GM12875 (cell line): ENCODE results near the gene RCOR2.
A peak's percentile ranks its signal among the peaks of the same experiment; 100 is the strongest.

Experiments used
- H3K4me3 ChIP-seq: one replicate; pipeline ENCODE4 v1.5.1; 2011; ENCODE audit warnings: low read depth, low read length, control low read depth
- TF ChIP-seq, protein P1 (sequence below): IDR thresholded peaks from 2 replicates; pipeline ENCODE4 v1.5.1; 2011; ENCODE audit warnings: low read depth, mild to moderate bottlenecking, control low read depth, inconsistent platforms, low read length, moderate library complexity, borderline replicate concordance; ENCODE audit not compliant: insufficient read depth

RCOR2 gene

DNA sequence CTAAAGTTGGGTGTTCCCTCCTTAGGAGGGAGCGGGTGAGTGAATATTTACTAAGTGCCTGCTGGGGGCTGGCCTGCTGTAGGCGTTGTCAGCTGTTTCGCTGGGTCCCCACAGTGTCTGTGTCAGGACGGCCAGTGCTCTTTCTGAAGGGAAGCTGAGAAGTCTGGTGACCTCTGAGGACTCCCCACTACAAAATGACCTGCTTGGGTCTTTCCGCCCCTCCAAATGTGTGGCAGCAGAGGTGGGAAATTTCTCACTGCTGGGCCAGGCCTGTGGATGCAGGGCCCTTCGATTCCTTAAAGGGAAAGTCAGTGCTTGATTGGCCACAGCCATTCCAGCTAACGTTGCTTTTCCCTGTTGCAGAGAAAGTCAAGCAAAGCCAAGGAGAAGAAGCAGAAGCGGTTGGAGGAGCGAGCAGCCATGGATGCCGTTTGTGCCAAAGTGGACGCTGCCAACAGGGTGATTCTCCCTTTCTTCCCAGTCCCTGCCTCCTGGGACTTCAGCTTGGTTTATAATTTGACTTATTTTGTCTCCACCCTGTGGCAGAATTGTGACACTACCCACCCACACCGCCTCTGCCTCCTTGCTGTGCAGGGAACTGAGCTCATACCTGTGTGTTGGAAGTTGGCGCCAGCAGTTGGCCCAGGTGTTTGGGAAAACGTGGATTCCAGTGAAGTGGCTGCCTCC lies 28.7 kb upstream of the RCOR2 start:
- TF ChIP-seq, protein P1, sequence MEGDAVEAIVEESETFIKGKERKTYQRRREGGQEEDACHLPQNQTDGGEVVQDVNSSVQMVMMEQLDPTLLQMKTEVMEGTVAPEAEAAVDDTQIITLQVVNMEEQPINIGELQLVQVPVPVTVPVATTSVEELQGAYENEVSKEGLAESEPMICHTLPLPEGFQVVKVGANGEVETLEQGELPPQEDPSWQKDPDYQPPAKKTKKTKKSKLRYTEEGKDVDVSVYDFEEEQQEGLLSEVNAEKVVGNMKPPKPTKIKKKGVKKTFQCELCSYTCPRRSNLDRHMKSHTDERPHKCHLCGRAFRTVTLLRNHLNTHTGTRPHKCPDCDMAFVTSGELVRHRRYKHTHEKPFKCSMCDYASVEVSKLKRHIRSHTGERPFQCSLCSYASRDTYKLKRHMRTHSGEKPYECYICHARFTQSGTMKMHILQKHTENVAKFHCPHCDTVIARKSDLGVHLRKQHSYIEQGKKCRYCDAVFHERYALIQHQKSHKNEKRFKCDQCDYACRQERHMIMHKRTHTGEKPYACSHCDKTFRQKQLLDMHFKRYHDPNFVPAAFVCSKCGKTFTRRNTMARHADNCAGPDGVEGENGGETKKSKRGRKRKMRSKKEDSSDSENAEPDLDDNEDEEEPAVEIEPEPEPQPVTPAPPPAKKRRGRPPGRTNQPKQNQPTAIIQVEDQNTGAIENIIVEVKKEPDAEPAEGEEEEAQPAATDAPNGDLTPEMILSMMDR = peak; percentile 55
- no peak overlapping the region for H3K4me3 ChIP-seq

- H3K4me3 ChIP-seq = no peak overlapping the region
- TF ChIP-seq, protein P1 = no peak
Measured at GRCh38 chr11:63944987-63945386, 28.0 kb upstream of the RCOR2 start.

DNA sequence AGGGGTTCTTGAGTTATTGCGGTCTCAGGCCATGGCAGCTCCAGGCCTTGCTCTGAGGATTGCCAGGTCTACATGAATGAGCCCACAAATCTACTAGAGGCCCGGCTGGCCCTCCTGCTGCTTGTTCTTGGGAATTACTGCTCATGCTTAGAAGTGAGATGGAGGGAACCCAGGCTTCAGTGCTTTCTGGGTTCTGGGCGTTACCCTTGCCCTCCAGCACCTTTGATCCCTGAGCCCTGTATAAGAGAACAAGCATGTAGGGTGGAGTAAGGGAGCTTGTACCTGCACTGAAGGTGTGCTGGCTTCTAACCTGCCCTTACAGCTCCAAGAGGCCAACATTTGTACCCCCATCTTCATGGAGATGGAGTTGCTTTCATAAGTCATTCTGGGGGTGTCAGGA lies 25.8 kb upstream of the RCOR2 start:
- H3K4me3 ChIP-seq = no peak overlapping the region
- TF ChIP-seq, protein P1 = no peak

DNA sequence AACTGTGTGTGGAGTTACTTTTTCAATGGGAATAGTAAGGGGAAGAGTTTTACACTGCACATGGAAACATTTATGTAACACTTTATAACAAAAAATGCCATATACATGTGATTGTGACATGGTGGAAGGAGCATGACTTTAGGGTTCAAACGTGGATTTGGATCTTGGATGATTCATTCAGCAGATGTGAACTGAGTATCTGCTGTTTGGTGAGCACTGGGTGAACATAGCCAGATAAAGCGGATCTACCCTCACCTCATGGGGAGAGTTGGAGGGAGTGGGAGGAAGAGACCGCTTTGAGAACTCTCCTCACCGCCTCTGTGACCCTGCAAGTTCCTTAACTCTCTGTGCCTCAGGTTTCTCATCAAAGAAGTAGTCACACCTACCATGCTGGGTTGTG lies 24.9 kb upstream of the RCOR2 start:
- no peak overlapping the region for H3K4me3 ChIP-seq
- TF ChIP-seq, protein P1 = no peak

DNA sequence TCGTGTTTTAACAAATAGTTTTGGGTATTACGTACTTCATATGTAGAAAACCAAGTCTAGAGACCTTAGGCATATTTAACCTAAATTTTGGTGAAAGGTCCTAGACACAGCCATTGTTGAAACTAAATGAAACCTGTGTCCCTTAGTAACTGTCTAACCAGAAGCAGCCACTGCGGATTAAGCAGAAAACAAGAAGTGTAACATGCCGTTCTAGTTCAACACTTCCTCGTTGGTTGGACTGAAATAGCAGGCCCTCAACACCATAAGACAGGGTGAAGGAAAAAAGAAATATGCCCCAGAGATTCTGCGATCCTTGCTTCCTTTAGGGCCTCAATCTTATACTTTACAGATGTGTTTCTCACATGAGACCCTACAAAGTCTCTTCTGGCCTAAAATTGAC lies 23.8 kb upstream of the RCOR2 start:
- no peak overlapping the region for H3K4me3 ChIP-seq
- TF ChIP-seq, protein P1 = no peak

DNA sequence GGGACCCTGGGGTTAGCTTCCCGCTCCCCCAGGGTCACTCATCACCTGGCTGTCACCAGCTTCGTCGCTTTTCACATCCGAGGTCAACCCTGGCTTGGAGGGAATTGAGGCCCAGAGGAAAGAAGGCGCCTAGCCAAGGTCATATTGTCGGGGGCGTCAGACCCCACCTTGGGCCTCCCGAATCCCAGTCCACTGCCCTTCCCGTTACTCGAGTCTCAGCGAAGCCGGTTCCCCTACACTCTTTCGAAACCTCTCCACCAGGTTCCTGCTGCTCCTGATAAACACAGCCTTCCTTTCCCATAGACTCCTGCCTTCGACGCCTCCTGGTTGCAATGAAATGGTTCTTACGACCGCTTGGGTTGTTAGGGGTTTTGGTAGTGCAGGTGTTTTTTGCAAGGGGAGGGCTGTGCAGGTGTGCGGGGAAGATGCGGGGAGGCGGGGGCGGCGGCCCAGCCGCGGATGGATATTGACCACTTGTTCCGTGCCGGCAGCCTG lies 22.5 kb upstream of the RCOR2 start:
- TF ChIP-seq, protein P1 = no peak
- H3K4me3 ChIP-seq = peak overlapping the region; percentile 97

DNA sequence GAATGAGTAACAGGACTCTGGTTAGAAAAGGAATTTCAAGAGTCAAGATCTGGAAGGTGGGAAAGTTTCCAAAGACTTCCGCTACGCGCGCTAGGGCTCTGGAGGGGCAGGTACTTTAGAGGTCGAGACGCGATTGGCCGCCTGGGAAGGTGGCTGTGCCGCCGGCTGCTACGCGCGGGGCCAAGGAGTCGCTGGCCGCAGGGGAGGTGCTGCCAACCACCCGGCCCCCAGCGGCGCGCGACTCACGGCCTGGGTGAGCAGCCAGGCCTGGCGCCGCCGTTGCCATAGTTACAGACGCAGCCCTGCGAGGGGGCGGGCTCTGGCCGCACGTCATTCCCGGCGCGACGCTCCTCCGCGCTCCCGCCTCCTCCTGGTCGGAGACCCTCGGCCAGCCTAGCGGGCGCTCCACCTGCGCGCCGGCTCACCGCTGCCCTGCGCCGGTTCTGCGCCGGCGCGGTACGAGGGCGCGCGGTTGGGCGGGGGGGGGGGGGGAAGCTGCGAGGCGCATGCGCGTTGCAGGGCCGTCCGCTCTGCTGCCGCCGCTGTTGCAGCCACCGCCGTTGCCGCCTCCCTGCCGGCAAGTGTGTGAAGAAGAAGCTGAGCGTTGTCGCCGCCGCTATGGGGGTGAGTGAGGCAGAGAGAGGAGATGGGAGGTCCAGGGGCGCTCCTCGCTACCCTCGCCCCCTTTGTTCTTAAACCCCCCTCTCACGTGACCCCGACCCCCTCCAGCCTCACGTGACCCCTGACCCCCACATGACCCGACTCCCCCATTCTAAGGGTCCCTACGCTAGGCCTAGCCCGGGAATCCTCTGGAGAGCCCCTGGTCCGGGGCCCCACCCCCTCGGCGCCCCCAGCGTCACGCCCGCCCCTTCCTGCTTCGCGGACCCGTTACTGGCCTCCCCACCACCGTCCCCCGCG lies 21.8 kb upstream of the RCOR2 start, which contains the start of gene NAA40:
Gene NAA40, plus strand, starts transcription at position 524 of the 918 bp plus-strand sequence. Its CDS starts 95 bp downstream, at position 619.
- TF ChIP-seq, protein P1 = no peak
- peak within 1 kb of the TSS; percentile 97 for H3K4me3 ChIP-seq
